PC-9 (cell line): Measurements from ENCODE around the gene ZNF561. TPM values are rescaled to one million over a fixed set of nuclear protein-coding genes. Genes with fewer than 3 reads are reported as not detected.

Source experiments
- BruUV-seq: library from RNA; stranded (reverse); fragments of 400-500 nt; replicated peaks from 2 replicates; lab custom pipeline; 2021; lab: Mats Ljungman, UMichigan
- CTCF ChIA-PET: fragments of 300-600 bp; sonication (Branson Sonifier 250); formaldehyde crosslinking; loops from one replicate; lab custom pipeline; 2022; ENCODE audit warnings: antibody characterized with exemption; lab: Charles Lee
- POLR2A ChIA-PET: fragments of 300-600 bp; sonication (Branson Sonifier 250); formaldehyde crosslinking; loops from one replicate; lab custom pipeline; 2022; ENCODE audit warnings: antibody characterized with exemption; ENCODE audit not compliant: unreplicated experiment; lab: Charles Lee
- DNase-seq, 2 experiments: peaks; one replicate each; pipeline versions ENCODE4 v3.0.0 to v3.0.0-alpha.2; 2015 to 2022; ENCODE audit warnings: mixed read lengths in 1 of 2
- H2AFZ ChIP-seq: fragments of 200-600 bp; sonication (generic); 2 replicates; pipeline ENCODE4 v1.8.1; 2017; ENCODE audit warnings: antibody characterized with exemption
- H3F3A ChIP-seq: fragments of 200-600 bp; sonication (generic); 2 replicates; pipeline ENCODE4 v1.8.1; 2017; ENCODE audit warnings: antibody characterized with exemption, mild to moderate bottlenecking, low read depth; ENCODE audit not compliant: insufficient read depth
- H3K27ac ChIP-seq: fragments of 200-600 bp; sonication (generic); 2 replicates; pipeline ENCODE4 v1.6.1; 2016; ENCODE audit warnings: mixed run types
- H3K27me3 ChIP-seq: fragments of 200-600 bp; sonication (generic); 2 replicates; pipeline ENCODE4 v1.6.1; 2016; ENCODE audit warnings: low read depth, mixed run types; ENCODE audit not compliant: insufficient read depth
- H3K36me3 ChIP-seq: fragments of 200-600 bp; sonication (generic); 2 replicates; pipeline ENCODE4 v1.6.1; 2016; ENCODE audit warnings: low read depth, mixed run types
- H3K4me1 ChIP-seq: fragments of 200-600 bp; sonication (generic); replicated peaks from 2 replicates; pipeline ENCODE4 v1.6.1; 2016; ENCODE audit warnings: mixed run types; ENCODE audit not compliant: insufficient read depth
- H3K4me2 ChIP-seq: fragments of 200-600 bp; sonication (generic); 2 replicates; pipeline ENCODE4 v1.6.1; 2017; ENCODE audit warnings: mixed run types
- H3K4me3 ChIP-seq: fragments of 200-600 bp; sonication (generic); 2 replicates; pipeline ENCODE4 v1.6.1; 2016; ENCODE audit warnings: mixed run types
- H3K79me2 ChIP-seq: fragments of 200-600 bp; sonication (generic); 2 replicates; pipeline ENCODE4 v1.6.1; 2017; ENCODE audit warnings: low read depth, mixed run types
- H3K9me2 ChIP-seq: fragments of 200-600 bp; sonication (generic); 2 replicates; pipeline ENCODE4 v1.8.1; 2017; ENCODE audit warnings: mild to moderate bottlenecking; ENCODE audit not compliant: insufficient read depth
- H3K9me3 ChIP-seq: fragments of 200-600 bp; sonication (generic); 2 replicates; pipeline ENCODE4 v1.8.1; 2016; ENCODE audit warnings: low read depth; ENCODE audit not compliant: insufficient read depth
- H4K20me1 ChIP-seq: fragments of 200-600 bp; sonication (generic); 2 replicates; pipeline ENCODE4 v1.8.1; 2017; ENCODE audit not compliant: insufficient read depth
- CTCF ChIP-seq: fragments of 200-600 bp; sonication (generic); conservative IDR thresholded peaks from 2 replicates; pipeline ENCODE4 v1.6.1; 2017; ENCODE audit warnings: mixed run types, antibody characterized with exemption, mild to moderate bottlenecking, moderate library complexity
- EZH2 ChIP-seq: fragments of 200-600 bp; sonication (generic); IDR thresholded peaks from 2 replicates; pipeline ENCODE4 v1.8.0; 2017; ENCODE audit warnings: antibody characterized with exemption, low read depth
- intact Hi-C: fragments of 100-400 bp; cut with micrococcal nuclease; formaldehyde crosslinking; loops from one replicate; pipeline ENCODE4 v1.10.0; 2022; ENCODE audit not compliant: unreplicated experiment
- total RNA-seq: library from RNA; stranded (reverse); gene quantifications from 2 replicates; pipeline ENCODE4 v1.2.3, GENCODE V29; 2021

The ZNF561 gene
- total RNA-seq, 1 experiment from 2014 or later: 31.2 TPM

DNA sequence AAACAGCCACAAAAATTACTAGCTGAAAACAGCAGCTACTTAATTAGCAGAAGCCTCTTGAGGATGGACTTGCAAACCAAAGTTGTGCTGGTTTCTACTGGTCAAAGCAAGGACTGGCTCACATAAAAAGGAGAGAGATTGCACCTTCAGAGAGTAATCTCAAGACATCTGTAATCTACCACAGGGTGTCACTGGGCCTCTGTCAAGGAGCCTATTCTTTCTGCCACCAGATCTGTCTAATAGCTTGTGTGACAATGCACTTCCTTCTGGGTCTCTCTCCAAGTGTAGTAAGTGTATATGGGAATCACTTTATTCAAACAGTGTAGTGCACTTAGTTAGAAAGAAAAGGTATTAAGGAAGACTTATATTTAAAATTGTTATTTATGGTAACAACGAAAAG lies 24.4 kb upstream of the ZNF561 start:
- Histone ChIP-seq H3K9me2 (no peaks in the 10 kb centered on the region), H3K4me2 (no peak overlapping the region), H3K79me2 (peaks cover 23% of the 10 kb centered on the region), H3K27me3 (no peaks in the 10 kb centered on the region), H3K4me3 (no peak overlapping the region), H3K4me1 (peaks cover 13% of the 10 kb centered on the region), H3K9me3 (0 out of 2 replicates have a peak, but pooled peaks cover 3% of the 10 kb centered on the region), H3F3A (peaks cover 8% of the 10 kb centered on the region), H3K27ac (no peak overlapping the region), H2AFZ (no peak overlapping the region), H3K36me3 (peaks cover 21% of the 10 kb centered on the region), H4K20me1 (peaks cover 6% of the 10 kb centered on the region; the same call in 1 of the 2 replicates)
- POLR2A ChIA-PET: no interaction called here
- intact Hi-C loops: no loop called here
- TF ChIP-seq EZH2 (no peak), CTCF (no peak)
- no TSS peak for BruUV-seq
- peak in 1 of 2 experiments; percentile 33 for DNase-seq
- CTCF ChIA-PET: no interaction called here

DNA sequence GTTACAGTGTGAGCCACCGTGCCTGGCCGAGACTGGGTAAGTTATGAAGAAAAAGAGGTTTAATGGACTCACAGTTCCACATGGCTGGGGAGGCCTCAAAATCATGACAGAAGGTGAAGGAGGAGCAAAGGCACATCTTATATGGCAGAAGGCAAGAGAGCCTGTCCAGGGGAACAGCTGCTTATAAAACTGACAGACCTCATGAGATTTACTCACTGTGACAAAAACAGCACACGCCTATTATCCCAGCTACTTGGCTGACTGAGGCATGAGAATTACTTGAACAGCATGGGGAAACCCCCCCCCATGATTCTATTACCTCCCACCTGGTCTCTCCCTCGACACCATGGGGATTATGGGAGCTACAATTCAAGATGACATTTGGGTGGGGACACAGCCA lies 23.4 kb upstream of the ZNF561 start:
- no peak overlapping the region for H3K4me3 ChIP-seq
- intact Hi-C loops: no loop called here
- CTCF ChIA-PET: no interaction called here

DNA sequence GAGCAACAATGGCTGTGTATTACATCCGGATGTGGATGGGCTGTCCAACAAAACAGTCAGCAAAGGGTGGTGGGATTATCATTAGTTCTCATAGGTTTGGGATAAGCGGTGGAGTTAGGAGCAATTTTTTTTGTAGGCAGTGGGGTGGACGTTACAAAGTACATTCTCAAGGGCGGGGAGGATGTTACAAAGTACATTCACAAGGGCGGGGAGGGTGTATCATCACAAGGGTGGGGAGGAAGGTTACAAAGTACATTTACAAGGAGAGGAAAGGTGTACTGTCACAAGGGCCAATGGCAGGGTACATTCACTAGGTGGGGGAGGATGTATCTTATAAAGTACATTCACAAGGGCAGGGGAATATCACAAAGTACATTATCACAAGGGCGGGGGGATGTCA lies 20.8 kb upstream of the ZNF561 start:
- POLR2A ChIA-PET: no interaction called here

More for the DNA sequence above, 23.4 kb upstream of the ZNF561 start:
- no peaks in the 10 kb centered on the region for H3K9me2 ChIP-seq
- TF ChIP-seq EZH2 (no peak), CTCF (no peak)
- H3K27me3 ChIP-seq: no peaks in the 10 kb centered on the region
- no TSS peak for BruUV-seq
- POLR2A ChIA-PET: no interaction called here
- H3K4me1 ChIP-seq: peaks cover 17% of the 10 kb centered on the region
- no peaks in the 10 kb centered on the region for H3K9me3 ChIP-seq
- peaks cover 21% of the 10 kb centered on the region for H3K79me2 ChIP-seq
- H2AFZ ChIP-seq: no peak overlapping the region
- H3K4me2 ChIP-seq: no peak overlapping the region
- no peak overlapping the region for H3K27ac ChIP-seq
- DNase-seq: peak in 1 of 2 experiments; percentile 21
- peaks cover 6% of the 10 kb centered on the region; the same call in 1 of the 2 replicates for H4K20me1 ChIP-seq
- H3K36me3 ChIP-seq: peaks cover 13% of the 10 kb centered on the region; the same call in 1 of the 2 replicates
- peaks cover 10% of the 10 kb centered on the region for H3F3A ChIP-seq

More for the DNA sequence above, 20.8 kb upstream of the ZNF561 start:
- Histone ChIP-seq H3K27ac (no peak overlapping the region), H3K27me3 (no peaks in the 10 kb centered on the region), H4K20me1 (no peaks in the 10 kb centered on the region; the same call in 1 of the 2 replicates), H3K9me2 (no peaks in the 10 kb centered on the region), H2AFZ (no peak overlapping the region), H3K4me3 (no peak overlapping the region), H3F3A (peaks cover 10% of the 10 kb centered on the region), H3K79me2 (0 out of 2 replicates have a peak, but pooled peaks cover 2% of the 10 kb centered on the region), H3K9me3 (no peaks in the 10 kb centered on the region), H3K4me1 (peaks cover 17% of the 10 kb centered on the region), H3K4me2 (no peak overlapping the region), H3K36me3 (0 out of 2 replicates have a peak, but pooled peaks cover 2% of the 10 kb centered on the region)
- no peak for DNase-seq
- intact Hi-C loops: no loop called here
- no TSS peak for BruUV-seq
- no peak for TF ChIP-seq CTCF
- no peak for TF ChIP-seq EZH2
- CTCF ChIA-PET: interaction anchor here (0.6 kb wide), 1 partner anchor 47 kb away, joined by 4 read pairs; no protein-coding TSS in a partner anchor
